ENCODE results near the gene RNF26.

The RNF26 gene

DNA sequence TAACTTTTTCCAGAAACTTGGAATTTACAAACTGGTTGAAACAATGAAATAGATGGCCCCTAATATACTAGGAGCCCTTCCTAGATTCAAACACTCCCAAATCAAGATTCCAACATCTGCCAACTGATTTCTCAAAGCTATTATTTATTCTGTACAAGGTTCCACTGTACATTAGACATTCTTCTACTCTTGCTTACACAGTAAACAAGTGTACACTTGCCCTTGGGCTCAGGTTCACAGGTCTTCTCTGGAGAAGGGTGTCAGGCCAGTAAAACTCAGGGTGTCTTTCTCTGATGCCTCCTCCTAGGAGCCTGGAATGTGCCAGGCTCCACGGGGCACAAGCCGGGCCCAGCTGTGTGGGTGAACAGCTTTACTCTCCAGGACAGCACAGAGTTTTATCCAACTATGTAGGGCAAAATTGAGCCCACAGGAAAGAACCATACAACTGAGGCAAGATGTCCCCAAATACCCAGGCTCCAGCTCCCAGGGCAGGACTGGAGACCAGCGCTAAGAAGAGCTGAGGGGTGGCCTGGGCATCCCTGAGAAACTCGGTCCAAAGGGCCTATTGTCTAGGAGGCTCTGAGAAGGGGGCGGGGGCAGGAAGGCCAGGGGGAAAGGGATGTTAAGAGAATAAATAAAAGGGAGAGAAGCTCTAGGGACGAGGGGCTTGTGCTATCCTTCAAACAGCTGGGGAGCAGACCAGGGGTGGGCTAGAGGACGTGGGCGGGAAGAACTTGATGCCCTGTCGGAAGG, 20.9 kb downstream of the RNF26 start:
- no peak for DNase-seq

DNA sequence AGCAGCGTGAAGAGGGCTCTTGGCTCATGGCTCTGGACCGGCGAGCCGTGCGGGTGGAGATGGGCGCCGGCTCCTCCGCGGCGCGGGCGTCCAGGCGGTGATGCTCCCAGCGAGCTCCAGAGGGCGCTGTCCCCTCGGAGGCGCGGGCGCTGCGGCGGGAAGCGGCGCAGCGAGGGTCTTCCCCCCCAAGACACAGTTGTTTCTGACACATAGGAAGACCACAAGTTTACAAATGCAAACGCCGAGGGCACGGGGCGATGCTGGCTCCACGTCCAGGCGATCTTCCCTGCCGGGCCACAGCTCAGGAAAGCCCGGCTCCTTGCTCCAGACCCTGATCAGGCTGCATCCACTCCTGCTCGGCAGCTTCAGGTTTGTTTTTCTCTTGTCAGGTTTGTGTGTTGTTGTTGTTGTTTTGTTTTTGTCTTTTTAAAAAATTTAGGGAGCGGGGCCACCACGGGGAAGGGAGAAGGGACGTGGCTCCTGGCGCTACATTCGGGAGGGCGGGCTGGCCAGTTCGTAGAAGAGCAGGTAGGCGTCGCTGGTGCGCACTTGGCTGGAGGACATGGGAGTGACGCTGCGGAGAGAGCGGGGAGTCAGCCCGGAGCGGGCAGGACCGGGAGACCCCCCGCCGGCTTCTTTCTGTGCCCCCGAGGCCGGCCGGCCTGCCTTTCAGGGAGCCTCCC, 22.2 kb downstream of the RNF26 start:
- DNase-seq = peak; percentile 78

DNA sequence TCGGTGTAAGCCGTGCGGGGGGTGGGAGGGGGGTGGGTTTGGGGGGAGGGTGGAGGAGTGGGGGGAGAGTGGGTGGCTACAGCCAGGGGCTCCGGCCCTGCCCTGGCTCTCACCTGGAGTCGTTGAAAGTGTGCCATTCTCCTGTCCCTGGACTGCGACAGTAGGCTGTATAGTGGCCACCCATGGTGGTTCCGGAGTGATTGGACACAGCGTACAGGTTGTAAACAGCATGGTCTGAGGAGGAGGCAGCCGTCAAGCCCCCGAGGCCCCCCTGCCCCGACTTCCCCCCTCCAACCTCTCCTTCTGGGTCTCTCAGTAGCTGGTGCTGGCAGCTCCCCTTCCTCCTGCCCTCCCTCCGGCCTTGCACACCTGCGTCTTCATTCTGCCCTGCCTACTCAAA, 22.7 kb downstream of the RNF26 start:
- no peak for DNase-seq

DNA sequence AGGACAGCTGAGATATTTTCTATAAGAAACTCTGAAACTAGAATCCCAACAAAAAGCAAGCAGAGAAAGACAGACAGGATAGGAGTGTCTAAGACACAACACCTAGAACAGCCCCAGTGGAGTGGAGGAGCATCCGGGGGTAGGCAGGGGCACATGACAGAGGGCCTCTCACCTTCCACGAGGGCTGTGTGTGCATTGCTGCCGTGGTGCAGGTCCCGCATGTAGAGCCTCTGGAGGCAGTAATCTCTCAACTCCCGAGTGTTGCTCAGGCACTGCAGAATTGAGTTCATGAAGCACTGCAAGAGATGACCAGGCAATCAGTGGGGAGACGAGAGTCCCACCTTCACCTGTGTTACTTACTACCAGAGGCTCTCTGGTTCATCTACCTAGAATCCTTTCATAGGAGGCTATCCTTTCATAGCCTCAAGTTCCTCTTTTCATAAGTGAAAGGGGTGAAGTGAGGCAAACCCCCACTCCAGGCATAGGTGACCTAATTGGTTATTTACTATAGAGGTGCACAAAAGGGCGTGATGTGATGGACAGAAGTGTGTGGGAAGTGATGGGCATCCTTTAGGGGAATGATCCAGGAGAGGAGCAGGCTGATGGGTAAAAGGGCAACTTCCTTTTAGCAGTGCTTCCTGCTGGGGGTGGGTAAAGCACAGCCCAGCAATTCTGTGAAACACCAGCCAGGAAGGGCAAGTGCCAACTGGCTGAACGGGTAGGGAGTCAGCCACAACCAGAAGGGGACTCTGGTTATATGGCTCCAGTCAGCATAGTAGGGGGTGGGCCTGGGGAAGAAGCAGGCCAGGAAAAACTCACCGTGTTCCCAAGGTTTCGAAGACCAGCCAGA, 25.3 kb downstream of the RNF26 start:
- no peak for DNase-seq

DNA sequence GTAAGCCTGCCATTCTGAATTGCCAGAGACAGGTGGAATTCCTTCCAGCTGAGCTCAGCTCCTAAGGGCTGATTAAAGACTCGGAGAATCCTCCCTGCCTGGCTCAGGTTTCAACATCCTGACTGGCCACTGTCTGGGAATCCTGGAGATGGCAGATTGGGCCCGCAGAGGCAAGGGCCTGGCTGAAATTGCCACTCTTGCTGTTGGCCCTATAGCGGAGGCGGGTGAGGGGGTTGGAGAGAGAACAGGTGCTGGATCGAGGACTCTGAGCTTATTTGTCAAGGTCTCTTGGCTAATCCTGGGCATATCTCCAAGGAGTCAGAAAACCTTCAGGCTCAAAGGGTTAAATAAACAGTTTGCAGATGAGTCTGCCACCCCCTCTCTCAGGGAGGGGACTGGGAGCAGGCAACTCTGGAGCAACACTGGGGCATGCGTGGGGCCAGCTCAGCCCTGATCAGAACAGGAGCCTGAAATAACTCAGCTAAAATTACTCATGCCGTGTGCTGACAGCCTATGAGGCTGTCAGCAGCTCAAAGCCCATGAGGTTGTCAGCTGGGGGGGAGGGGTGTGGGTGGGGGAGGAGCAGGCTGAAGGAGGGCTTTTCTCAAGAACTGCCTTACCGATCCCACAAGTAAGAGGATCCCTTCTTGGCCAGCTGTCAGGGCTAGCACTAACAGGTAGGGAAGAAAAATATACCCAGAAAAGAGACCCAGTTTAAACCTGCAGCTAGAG, 26.9 kb downstream of the RNF26 start:
- no peak for DNase-seq

DNA sequence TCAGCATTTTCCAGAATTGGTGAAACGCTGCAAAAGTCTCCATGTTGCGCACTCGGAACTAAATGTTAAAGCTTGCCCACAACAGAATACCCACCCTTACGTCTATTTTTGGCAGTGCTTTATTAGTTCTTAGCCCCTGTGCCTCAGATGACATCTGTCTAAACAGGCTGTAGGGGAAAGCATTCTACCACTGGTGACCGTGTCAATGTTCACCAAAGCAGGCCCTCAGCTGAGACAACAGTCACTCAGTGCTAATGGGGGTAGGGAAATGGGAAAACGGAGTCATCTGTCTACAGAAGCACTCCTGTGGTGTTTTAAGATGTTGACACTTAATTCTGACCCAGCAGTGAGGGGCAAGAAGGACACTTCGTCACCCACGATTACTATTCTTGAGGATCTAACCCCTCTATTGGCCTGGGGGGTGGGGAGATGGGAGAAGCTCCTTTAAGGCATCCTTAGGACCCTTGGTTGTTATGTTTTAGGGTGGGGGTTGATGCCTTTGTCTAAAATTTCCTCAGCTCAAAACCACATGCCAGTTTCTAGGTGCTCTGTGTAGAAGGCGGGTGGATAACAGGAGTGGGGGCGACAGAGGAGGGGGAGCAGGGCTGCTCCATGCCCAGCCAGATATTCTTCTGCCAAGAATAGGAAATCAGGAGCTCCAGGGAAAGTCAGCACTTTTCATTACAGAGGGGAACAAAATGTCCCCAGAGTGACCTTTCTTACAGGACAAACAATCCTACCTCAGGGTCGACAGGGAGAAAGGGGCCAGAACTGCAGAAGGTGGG, 27.8 kb downstream of the RNF26 start:
- no peak for DNase-seq

DNA sequence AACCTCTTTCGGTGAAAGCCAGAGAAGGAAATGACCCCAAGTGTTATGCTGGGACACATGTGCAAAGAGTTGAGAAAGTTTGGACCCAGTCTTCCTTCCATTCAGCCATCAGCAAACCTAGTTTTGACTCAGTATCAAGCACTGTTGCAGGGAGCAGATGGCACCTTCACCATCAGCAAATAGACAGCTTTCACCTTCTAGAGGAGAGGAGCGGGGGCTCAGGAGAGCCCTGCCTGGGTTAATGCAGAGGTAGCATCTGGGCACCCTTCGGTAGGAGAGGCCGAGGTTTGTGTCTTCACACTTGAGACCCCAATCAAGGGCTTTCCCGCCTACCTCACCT, 28.4 kb downstream of the RNF26 start:
- no peak for DNase-seq

DNA sequence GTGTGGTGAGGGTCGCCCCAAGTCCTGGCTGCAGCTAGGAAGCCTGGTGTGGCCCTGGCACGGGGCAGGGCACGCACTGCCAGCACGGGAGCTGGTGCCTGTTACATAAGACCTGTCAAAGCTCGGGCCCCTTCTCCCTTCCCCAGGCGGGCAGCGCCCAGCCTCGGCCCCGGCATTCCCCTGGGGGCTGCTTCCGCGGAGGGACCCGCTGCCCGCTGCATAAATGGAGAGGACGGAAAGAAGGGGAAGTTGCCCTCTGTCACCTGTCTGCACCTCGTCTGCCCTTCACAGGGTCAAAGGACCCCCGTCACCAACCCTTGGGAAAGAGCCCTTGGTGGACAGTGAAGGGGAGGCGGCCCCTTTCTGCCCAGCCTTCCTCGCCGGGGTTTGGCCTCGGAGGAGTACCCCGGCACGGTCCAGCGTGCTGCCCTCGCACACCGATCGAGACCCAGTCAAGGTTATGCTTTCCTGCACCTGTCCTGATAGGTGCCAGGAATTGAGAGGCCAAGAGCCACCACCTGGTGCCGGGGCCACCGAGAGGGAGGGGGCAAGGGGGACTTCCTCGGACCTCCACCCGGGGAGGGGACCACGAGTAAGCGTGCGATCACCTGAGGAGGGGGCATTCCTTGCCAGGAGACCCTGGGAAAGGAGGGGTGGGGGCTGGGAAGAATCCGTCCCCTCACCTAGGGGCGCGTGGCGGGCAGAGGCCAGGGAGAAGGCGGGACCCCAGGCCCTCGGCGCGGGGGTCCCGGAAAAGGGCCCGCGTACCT, 28.9 kb downstream of the RNF26 start:
- no peak for DNase-seq

DNA sequence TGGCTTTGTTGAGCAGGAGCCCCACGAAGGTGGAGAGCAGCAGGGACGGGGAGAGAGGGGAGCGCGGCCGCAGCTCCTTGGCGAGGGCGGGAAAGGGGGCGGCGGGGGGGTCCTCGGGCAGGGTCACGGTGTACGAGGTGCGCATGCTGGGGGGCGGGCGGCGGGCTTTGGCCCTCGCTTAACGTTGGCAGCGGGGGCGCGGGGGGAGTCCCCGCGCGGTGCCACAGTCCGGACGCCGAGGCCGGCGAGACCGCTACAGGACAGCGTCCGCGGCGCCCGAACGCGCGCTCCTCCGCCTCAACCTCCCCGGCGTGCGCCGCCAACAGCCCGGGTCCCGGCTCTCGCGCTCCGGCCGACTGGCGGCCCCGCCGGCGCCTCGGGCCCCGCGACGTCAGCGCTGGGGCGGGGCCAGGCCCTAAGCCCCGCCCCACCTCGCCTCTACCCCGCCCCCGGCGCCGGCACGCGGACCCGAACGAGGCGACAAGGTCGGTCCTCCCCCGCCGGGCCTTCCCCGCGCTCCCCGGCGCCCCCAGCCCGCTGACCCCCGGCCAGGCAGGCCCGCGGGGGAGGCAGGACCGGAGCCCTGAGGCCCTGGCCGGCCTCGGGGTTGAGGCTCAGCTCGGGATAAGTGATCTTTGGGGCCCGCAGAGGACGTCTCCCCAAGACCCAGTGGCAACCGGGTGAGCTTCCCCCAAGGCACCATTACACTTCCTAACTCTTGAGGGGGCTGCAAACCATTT, 29.7 kb downstream of the RNF26 start:
- peak; percentile 73 for DNase-seq

DNA sequence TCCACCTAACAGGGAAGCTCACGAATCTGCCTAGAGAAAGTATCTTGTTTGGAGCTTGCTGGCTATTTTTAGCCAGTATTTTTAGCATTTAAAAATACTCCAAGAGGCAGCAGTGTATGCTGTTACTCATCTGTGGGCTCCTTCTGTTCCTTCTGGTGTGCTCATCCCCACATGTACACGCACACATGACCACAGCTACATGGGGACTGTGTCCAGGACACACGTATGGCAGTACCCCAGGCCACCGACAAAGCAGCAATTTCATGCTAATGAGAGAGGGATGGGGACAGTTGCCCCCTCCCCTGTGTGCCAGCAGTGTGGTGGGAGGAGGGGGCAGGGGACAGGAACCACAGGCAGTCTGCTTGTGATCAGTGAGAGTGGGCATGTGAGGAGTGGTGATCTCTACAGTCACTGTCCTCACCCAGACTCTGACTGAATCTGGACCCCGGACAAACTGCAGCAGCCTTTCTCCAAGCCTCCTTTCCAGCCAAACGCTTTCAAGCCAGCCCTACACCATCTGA, 30.8 kb downstream of the RNF26 start:
- DNase-seq = no peak

DNA sequence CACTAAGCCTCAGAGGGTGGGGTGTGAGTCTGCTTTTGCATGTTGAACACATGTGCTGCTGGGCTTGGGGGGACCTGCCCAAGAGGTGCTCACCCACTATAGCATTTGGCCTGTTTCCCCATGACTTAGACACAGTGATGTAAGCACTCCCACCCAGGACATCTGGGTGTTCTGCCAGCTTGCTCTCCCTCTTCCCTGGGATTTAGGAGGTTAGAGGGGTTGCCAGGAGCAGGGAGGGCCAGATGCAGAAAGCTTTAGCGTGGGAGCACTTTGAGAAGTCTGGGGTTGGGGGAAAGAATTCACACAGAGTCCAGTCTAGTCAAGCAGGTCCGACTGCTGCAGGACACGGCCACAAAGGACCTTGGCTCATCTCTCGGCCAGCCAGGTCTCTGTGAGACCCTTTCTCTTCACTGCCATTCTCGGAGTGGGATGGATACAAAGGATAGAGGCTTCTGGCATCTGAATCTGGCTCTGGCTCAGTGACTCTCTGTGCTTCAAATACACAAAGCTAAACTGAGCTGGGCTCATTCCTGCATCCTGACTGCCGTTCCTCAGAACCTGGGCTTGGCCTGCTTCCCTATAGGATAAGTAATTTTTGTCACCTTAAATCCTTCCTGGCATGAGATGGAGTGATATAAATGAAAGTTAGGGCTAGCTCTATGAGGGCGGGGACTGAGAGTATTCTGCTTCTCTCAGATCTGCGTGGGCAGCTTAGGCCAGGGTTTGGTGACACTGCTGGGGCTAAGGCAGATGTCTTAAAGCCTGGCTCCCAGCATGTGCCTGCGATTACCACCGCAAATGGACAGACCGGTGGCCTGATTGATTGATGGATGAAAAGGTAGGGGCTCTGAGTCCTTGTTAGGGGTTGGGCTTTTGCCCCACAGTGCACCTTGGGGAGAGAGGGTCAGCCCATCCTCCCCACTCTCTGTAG, 32.6 kb downstream of the RNF26 start:
- no peak for DNase-seq

DNA sequence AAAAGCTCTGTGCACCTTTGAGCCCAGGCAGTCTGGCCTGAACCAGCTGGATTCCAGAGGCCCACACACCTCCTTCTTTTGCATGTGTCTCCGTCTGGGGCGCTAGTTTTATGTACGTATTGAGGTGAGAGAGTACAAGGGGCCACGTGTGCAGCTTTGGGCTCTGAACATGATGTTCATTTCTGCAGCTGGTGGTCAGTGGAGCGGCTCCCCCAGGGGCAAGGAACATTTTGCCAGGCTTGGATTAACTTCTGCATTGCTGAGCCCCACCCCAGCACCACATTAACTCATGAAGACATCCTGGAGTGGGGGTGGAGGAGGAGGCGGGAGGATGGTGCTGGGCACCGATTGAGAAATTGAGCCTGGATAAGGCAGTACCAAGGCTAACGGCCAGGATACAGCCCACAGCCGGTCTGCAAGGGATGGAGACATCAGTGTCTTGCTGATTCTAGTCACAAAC, 33.4 kb downstream of the RNF26 start:
- DNase-seq = no peak

DNA sequence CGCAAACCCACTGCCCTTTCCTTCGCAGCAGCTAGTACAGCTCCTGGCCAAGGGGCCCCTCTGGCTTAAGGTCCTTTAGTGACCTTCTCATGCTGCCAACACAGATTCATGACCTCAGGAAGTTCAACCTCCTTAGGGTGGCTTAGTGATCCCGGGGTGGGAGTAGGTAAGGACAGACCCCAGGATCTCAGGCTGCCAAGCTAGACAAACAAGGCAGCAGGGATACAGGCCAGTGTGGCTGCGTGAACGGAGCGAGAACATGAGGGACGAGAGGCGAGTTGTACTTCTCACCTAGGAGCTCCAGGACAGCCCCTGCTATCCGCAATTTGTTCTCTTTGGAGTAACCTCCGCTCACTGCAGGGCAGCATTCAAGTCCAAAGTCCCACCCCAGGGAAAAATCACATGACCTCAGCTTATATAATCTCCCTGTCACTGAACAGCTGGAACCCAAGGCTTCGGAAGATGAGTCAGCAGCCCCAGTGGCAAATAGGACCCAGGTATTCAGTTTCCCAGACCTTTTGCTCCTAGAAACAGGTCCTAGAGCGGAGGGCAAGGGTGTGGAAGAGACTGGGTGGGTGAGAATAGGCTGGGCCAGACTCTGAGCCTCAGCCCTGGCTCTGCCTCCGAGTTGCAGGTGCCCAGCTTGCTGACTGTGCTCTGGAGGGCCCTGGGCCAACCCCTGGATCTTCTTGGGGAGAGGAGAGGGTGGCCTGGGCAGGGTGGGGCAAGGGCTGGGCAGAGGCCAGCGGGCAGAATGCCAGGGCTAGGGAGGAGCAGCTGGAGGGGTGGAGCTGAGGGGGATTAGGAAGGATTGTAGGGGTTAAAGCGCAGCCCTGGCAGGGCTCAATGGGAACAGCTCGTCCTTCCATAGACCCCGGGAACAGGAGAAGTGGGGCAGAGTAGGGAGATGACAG, 34.1 kb downstream of the RNF26 start:
- no peak for DNase-seq

DNA sequence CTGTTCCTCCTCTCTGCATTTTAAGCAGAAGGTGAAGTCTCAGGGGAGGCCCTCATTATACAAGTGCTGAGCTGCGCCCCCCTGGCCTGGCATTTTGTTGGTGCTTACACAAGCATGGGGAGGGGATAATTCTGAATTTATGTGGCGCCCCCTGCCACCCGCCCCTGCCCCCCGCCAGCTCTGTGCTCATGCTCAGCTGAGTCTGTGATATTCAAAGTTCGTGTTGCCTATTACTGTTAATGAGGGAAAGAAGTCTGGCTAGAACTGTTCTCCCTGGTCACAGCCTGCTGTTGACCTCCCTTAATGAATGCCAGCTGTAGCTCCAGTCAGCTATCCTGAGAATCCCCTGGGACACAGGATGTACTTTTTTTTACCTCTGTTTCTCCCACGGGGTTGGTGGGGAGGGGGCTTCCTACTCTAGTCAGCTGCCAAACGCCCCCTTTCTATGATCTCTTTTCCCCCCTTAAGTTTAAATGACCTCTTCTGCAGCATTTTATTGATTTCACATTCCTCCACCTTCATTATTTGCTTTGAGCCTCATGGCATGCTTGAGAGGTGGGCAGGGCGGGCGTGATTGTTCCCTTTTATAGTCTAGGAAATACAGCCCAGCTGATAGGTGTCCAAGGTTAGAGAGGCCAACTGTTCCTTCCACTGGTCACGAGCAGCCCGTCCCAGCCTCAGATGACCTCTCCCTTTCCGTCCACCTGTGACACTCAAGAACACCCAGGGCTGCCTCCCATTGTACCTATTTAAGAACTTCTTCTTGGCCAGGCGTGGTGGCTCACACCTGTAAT, 35.0 kb downstream of the RNF26 start:
- DNase-seq = no peak

DNA sequence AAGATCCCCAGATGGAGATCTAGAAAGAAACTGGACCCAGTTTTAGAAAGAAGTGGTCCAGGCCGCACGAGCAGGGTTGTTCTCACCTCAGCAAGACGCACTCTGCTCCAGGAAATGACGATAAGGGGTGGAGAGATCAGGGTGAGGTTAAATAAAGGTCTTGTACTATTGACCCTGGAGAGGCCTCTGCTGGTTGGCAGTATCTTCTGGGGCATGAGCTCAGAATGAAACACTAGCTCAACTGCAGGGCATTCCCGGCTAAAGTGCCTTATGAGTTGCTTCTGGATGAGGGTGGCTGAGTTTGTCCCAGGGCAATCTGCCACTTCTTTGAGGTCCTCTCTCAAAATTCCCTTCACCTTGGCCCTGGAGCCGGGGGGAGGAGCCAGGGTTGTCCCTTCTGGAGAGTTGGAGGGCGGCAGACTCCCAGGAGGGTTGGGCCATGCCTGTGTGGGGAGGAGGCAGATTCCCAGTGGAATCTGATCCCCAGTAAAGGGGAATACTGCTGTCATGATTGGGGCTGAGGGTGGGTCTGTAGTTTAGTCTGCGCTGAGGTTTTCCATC, 36.2 kb downstream of the RNF26 start:
- no peak for DNase-seq

DNA sequence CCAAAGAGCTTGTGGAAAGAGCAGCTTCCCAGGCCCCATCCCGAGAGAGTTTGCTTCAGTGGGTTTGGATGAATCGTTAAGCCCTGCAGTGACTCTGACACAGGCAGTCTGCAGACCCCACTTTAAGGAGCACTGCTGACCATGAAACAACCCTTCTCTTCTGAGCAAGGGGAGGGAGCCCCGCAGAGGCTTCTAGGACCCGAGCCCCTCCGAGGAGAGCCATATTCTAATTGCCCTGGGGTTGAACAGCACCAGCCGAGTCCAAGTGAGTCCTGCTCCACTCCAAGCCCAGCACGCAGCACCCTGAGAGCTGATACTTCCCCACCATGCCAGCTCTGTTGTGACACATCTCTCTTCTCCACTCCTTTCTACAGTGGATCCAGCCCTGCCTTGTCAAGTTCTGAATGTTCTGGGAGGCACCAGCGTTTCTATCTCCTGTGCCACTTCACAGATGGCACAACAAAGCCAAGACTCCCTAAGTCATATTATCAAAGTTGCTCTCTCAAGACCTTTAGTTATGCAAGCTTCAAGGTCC, 36.8 kb downstream of the RNF26 start:
- DNase-seq = no peak

DNA sequence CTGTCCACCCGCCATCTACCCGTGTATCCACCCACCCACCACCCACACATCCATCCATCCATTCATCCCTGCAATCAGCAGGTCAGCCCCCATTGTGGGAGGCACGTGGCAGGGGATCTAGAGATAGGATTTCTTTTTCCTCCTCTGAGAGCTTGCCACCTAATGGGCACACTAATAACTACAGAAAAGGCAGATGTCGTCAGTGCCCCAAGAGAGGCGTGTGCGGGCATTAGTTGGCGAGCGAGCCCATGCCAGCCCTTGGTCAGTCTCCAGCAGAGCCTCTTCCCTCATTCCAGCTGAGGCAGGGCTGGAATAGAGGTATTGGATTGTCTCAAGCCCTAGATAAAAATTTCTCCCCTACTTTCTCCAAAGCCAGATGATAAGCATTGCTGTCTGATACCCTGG, 37.5 kb downstream of the RNF26 start:
- DNase-seq = no peak
